IMR-90 (cell line): Measurements from ENCODE around the gene PSMD14. TPM values are rescaled to one million over a fixed set of nuclear protein-coding genes. Genes with fewer than 3 reads are reported as not detected.

Experiments
- ATAC-seq: fragments of 200-7000 bp; cut with Tn5 transposase; 2 replicates; pipeline ENCODE4 v1.9.1; 2020; ENCODE audit warnings: low read depth, mild to moderate bottlenecking, moderate library complexity
- BruUV-seq: library from RNA; stranded (reverse); fragments of 400-500 nt; replicated peaks from 2 replicates; lab custom pipeline; 2021; lab: Mats Ljungman, UMichigan
- CTCF ChIA-PET: fragments of 300-600 bp; formaldehyde crosslinking; extraction: SDS; loops from one replicate; lab custom pipeline; 2021; ENCODE audit warnings: antibody characterized with exemption; lab: Yijun Ruan, JAX
- POLR2A ChIA-PET: fragments of 300-600 bp; sonication (Branson Sonifier 250); formaldehyde crosslinking; loops from one replicate; lab custom pipeline; 2022; ENCODE audit warnings: antibody characterized with exemption; ENCODE audit not compliant: unreplicated experiment; lab: Charles Lee
- DNase-seq: peaks from one replicate; pipeline ENCODE4 v3.0.0; 2013
- H2AFZ ChIP-seq: replicated peaks from 2 replicates; pipeline ENCODE3; 2013; ENCODE audit warnings: low read length, mild to moderate bottlenecking; ENCODE audit not compliant: poor library complexity
- H2AK5ac ChIP-seq: 2 replicates; pipeline ENCODE4 v1.6.1; 2013; ENCODE audit warnings: low read depth, low read length, inconsistent platforms
- H2AK9ac ChIP-seq: replicated peaks from 2 replicates; pipeline ENCODE3; 2013; ENCODE audit warnings: mild to moderate bottlenecking, low read depth, low read length, moderate library complexity; ENCODE audit not compliant: poor library complexity
- H2BK120ac ChIP-seq: 2 replicates; pipeline ENCODE4 v1.6.1; 2013; ENCODE audit warnings: low read depth, low read length, inconsistent platforms
- H2BK15ac ChIP-seq: 3 replicates; pipeline ENCODE4 v1.6.1; 2013; ENCODE audit warnings: low read depth, low read length, inconsistent platforms
- H2BK20ac ChIP-seq: 2 replicates; pipeline ENCODE4 v1.6.1; 2013; ENCODE audit warnings: low read depth, mild to moderate bottlenecking, inconsistent platforms, low read length, moderate library complexity
- H2BK5ac ChIP-seq: 2 replicates; pipeline ENCODE4 v1.6.1; 2013; ENCODE audit warnings: mild to moderate bottlenecking, low read depth, low read length, inconsistent platforms; ENCODE audit not compliant: poor library complexity, severe bottlenecking
- H3K14ac ChIP-seq: replicated peaks from 2 replicates; pipeline ENCODE4 v1.6.1; 2013; ENCODE audit warnings: low read depth, low read length, inconsistent platforms
- H3K18ac ChIP-seq: 2 replicates; pipeline ENCODE4 v1.6.1; 2013; ENCODE audit warnings: low read depth, low read length, control low read depth
- H3K23ac ChIP-seq: 2 replicates; pipeline ENCODE4 v1.6.1; 2013; ENCODE audit warnings: low read depth, low read length, inconsistent platforms
- H3K27ac ChIP-seq: 2 replicates; pipeline ENCODE4 v1.5.1; 2013; ENCODE audit warnings: mild to moderate bottlenecking, control low read depth, low read length; ENCODE audit not compliant: insufficient read depth
- H3K27me3 ChIP-seq: 2 replicates; pipeline ENCODE4 v1.6.1; 2013; ENCODE audit warnings: low read length; ENCODE audit not compliant: control insufficient read depth, insufficient read depth
- H3K36me3 ChIP-seq: 2 replicates; pipeline ENCODE4 v1.6.1; 2013; ENCODE audit warnings: low read length, mixed read lengths; ENCODE audit not compliant: control insufficient read depth, insufficient read depth
- H3K4ac ChIP-seq: 2 replicates; pipeline ENCODE4 v1.6.1; 2013; ENCODE audit warnings: low read depth, low read length, inconsistent platforms
- H3K4me1 ChIP-seq: 2 replicates; pipeline ENCODE4 v1.6.1; 2013; ENCODE audit warnings: low read length, mixed read lengths; ENCODE audit not compliant: control insufficient read depth, insufficient read depth
- H3K4me2 ChIP-seq: 2 replicates; pipeline ENCODE4 v1.6.1; 2013; ENCODE audit warnings: low read depth, mild to moderate bottlenecking, control low read depth, low read length, moderate library complexity
- H3K4me3 ChIP-seq: 2 replicates; pipeline ENCODE4 v1.5.1; 2013; ENCODE audit warnings: low read depth, mild to moderate bottlenecking, control low read depth, low read length, moderate library complexity; ENCODE audit not compliant: insufficient read depth
- H3K56ac ChIP-seq: 2 replicates; pipeline ENCODE4 v1.6.1; 2013; ENCODE audit warnings: low read length, inconsistent platforms; ENCODE audit not compliant: insufficient read depth; ENCODE audit errors: extremely low read depth
- H3K79me1 ChIP-seq, 2 experiments: 2 replicates each; pipeline ENCODE4 v1.6.1; 2013; ENCODE audit warnings: low read length in 2 of 2, inconsistent platforms in 1 of 2, low read depth in 1 of 2
- H3K9ac ChIP-seq: 2 replicates; pipeline ENCODE4 v1.6.1; 2013; ENCODE audit warnings: low read depth, low read length, control low read depth
- H3K9me1 ChIP-seq: 2 replicates; pipeline ENCODE4 v1.6.1; 2013; ENCODE audit warnings: low read length, inconsistent platforms; ENCODE audit not compliant: insufficient read depth
- H3K9me3 ChIP-seq: 2 replicates; pipeline ENCODE4 v1.6.1; 2013; ENCODE audit warnings: low read length; ENCODE audit not compliant: control insufficient read depth, insufficient read depth
- H4K20me1 ChIP-seq: 2 replicates; pipeline ENCODE4 v1.6.1; 2013; ENCODE audit warnings: low read length, inconsistent platforms; ENCODE audit not compliant: insufficient read depth
- H4K5ac ChIP-seq: 2 replicates; pipeline ENCODE4 v1.6.1; 2013; ENCODE audit warnings: mild to moderate bottlenecking, low read depth, low read length, control low read depth
- H4K8ac ChIP-seq, 2 experiments: 2 replicates each; pipeline ENCODE4 v1.6.1; 2013; ENCODE audit warnings: low read depth in 2 of 2, low read length in 2 of 2, control low read depth in 1 of 2, inconsistent platforms in 1 of 2
- H4K91ac ChIP-seq: 2 replicates; pipeline ENCODE4 v1.6.1; 2013; ENCODE audit warnings: low read depth, low read length, inconsistent platforms; ENCODE audit not compliant: insufficient read depth
- BHLHE40 ChIP-seq: fragments of 150-350 bp; IDR thresholded peaks from 2 replicates; pipeline ENCODE4 v1.6.1; 2016; ENCODE audit warnings: mild to moderate bottlenecking, low read depth, low read length
- CEBPB ChIP-seq: IDR thresholded peaks from 2 replicates; pipeline ENCODE4 v1.6.1; 2012; ENCODE audit warnings: low read depth, low read length, improper control_type of control experiment
- CTCF ChIP-seq: conservative IDR thresholded peaks from 2 replicates; pipeline ENCODE4 v1.5.1; 2012; ENCODE audit warnings: mild to moderate bottlenecking, low read depth, low read length, improper control_type of control experiment
- ELK1 ChIP-seq: fragments of 150-350 bp; IDR thresholded peaks from 2 replicates; pipeline ENCODE4 v1.6.1; 2016; ENCODE audit warnings: low read depth, mild to moderate bottlenecking, low read length, moderate library complexity, borderline replicate concordance
- MAFK ChIP-seq: IDR thresholded peaks from 2 replicates; pipeline ENCODE4 v1.6.1; 2012; ENCODE audit warnings: low read depth, low read length, improper control_type of control experiment
- MXI1 ChIP-seq: IDR thresholded peaks from 2 replicates; pipeline ENCODE4 v1.6.1; 2012; ENCODE audit warnings: low read depth, mild to moderate bottlenecking, low read length, moderate library complexity, borderline replicate concordance
- NFE2L2 ChIP-seq: fragments of 150-350 bp; IDR thresholded peaks from 2 replicates; pipeline ENCODE4 v1.6.1; 2016; ENCODE audit warnings: low read depth, mild to moderate bottlenecking, low read length
- POLR2A ChIP-seq: IDR thresholded peaks from 2 replicates; pipeline ENCODE4 v1.6.1; 2012; ENCODE audit warnings: mild to moderate bottlenecking, low read depth, low read length
- RAD21 ChIP-seq: IDR thresholded peaks from 2 replicates; pipeline ENCODE4 v1.6.1; 2012; ENCODE audit warnings: low read length, improper control_type of control experiment
- RCOR1 ChIP-seq: IDR thresholded peaks from 2 replicates; pipeline ENCODE4 v1.6.1; 2012; ENCODE audit warnings: mild to moderate bottlenecking, low read length, improper control_type of control experiment; ENCODE audit not compliant: insufficient replicate concordance
- RFX5 ChIP-seq: IDR thresholded peaks from 2 replicates; pipeline ENCODE4 v1.8.0; 2012; ENCODE audit warnings: low read depth, mild to moderate bottlenecking, low read length, moderate library complexity
- SMC3 ChIP-seq: fragments of 150-350 bp; IDR thresholded peaks from 2 replicates; pipeline ENCODE4 v1.6.1; 2016; ENCODE audit warnings: low read depth, mild to moderate bottlenecking, antibody characterized with exemption, low read length, moderate library complexity
- dilution Hi-C: fragments of 300-500 bp; cut with HindIII; formaldehyde crosslinking; loops from one replicate; pipeline ENCODE4 v1.14.3; 2018; ENCODE audit warnings: low sequenced_read_pairs; ENCODE audit not compliant: unreplicated experiment
- in situ Hi-C: fragments of 300-500 bp; cut with MboI; formaldehyde crosslinking; loops from 3 replicates; pipeline ENCODE4 v1.14.3; 2019; ENCODE audit warnings: low sequenced_read_pairs, inconsistent platforms, mixed read lengths
- intact Hi-C: fragments of 100-400 bp; cut with micrococcal nuclease; formaldehyde crosslinking; loops from 2 replicates; pipeline ENCODE4 v1.10.0; 2022
- polyA plus RNA-seq, 3 experiments: library from polyadenylated mRNA; depleted of rRNA; stranded (reverse); fragments of >200 nt; gene quantifications; 2 replicates each; pipeline ENCODE4 v1.2.3, GENCODE V29; 2012; ENCODE audit warnings: low replicate concordance in 1 of 3
- total RNA-seq: library from RNA; depleted of rRNA; stranded (reverse); fragments of >200 nt; gene quantifications from 2 replicates; pipeline ENCODE4 v1.2.3, GENCODE V29; 2012

PSMD14 gene
- total and polyA plus RNA-seq, 2 of the 4 experiments (the other 2 are of a cell fraction): 59.3 to 110 TPM

GRCh38 chr2:161373942-161374341 is 65.7 kb downstream of the PSMD14 start:
- peaks cover 2% of the 10 kb centered on the region for H3K36me3 ChIP-seq
- TF ChIP-seq MAFK: no peak
- TF ChIP-seq RFX5: no peak
- no peak for TF ChIP-seq NFE2L2
- no peak for TF ChIP-seq POLR2A
- TF ChIP-seq SMC3: no peak
- TF ChIP-seq RAD21: no peak
- no peak for TF ChIP-seq CEBPB
- no peak for TF ChIP-seq ELK1
- no peak for TF ChIP-seq MXI1
- no peak for TF ChIP-seq RCOR1
- no peak for TF ChIP-seq BHLHE40
- TF ChIP-seq CTCF: no peak

More at GRCh38 chr2:161373942-161374341, 65.7 kb downstream of the PSMD14 start:
- no TSS peak for BruUV-seq
- intact Hi-C loops: no loop called here
- dilution Hi-C loops: no loop called here
- Histone ChIP-seq H3K9ac (no peak overlapping the region), H4K8ac (no peak overlapping the region), H2AK5ac (no peak overlapping the region), H3K9me1 (no peaks in the 10 kb centered on the region; the same call in 1 of the 2 replicates), H2BK120ac (no peak overlapping the region), H3K4ac (no peak overlapping the region), H3K9me3 (no peaks in the 10 kb centered on the region), H4K20me1 (no peaks in the 10 kb centered on the region; the same call in 1 of the 2 replicates), H3K27me3 (no peaks in the 10 kb centered on the region), H2AFZ (no peak overlapping the region), H2BK15ac (no peak overlapping the region), H4K91ac (no peak overlapping the region), H4K5ac (no peak overlapping the region), H3K18ac (no peak overlapping the region), H3K79me1 (peaks cover 5 to 17% of the 10 kb centered on the region in 2 experiments; a peak in 3 of 4 replicates), H3K4me1 (no peaks in the 10 kb centered on the region), H2BK20ac (no peak overlapping the region), H2AK9ac (no peak overlapping the region), H3K23ac (no peak overlapping the region), H3K14ac (no peak overlapping the region), H3K56ac (no peak overlapping the region), H2BK5ac (no peak overlapping the region), H3K27ac (no peak overlapping the region), H3K4me2 (no peak overlapping the region), H3K4me3 (no peak overlapping the region)
- POLR2A ChIA-PET: no interaction called here
- CTCF ChIA-PET: no interaction called here
- DNase-seq: peak; percentile 34
- in situ Hi-C loops: no loop called here
- ATAC-seq: peak; percentile 69; the same call in 1 of the 2 replicates
